ENCODE results near the gene ARHGAP18. TPM values are rescaled to one million over a fixed set of nuclear protein-coding genes. Genes with fewer than 3 reads are reported as not detected.

Gene ARHGAP18
- total RNA-seq, 1 donor from 2014 or later = 13.3 TPM

DNA sequence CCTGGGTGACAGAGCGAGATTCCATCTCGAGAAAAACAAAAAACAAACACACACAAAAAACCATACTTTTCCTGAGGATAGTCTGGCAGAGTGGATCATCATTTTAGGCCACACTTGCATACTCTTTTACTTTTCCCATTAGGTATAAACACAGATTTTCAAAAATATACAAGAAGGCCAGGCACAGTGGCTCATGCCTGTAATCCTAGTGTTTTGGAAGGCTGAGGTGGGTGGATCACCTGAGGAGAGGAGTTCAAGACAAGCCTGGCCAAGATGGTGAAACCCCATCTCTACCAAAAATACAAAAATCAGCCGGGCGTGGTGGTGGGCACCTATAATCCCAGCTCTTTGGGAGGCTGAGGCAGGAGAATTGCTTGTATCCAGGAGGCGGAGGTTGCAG lies 85.5 kb downstream of the ARHGAP18 start:
- H3K27ac Mint-ChIP-seq (ENCODE audit: unreplicated experiment) = no peak overlapping the region
- H3K9me3 Mint-ChIP-seq (ENCODE audit: unreplicated experiment) = no peaks in the 10 kb centered on the region
- TF ChIP-seq, protein P1, sequence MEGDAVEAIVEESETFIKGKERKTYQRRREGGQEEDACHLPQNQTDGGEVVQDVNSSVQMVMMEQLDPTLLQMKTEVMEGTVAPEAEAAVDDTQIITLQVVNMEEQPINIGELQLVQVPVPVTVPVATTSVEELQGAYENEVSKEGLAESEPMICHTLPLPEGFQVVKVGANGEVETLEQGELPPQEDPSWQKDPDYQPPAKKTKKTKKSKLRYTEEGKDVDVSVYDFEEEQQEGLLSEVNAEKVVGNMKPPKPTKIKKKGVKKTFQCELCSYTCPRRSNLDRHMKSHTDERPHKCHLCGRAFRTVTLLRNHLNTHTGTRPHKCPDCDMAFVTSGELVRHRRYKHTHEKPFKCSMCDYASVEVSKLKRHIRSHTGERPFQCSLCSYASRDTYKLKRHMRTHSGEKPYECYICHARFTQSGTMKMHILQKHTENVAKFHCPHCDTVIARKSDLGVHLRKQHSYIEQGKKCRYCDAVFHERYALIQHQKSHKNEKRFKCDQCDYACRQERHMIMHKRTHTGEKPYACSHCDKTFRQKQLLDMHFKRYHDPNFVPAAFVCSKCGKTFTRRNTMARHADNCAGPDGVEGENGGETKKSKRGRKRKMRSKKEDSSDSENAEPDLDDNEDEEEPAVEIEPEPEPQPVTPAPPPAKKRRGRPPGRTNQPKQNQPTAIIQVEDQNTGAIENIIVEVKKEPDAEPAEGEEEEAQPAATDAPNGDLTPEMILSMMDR (IDR thresholded peaks at IDR 0.05) = no peak

DNA sequence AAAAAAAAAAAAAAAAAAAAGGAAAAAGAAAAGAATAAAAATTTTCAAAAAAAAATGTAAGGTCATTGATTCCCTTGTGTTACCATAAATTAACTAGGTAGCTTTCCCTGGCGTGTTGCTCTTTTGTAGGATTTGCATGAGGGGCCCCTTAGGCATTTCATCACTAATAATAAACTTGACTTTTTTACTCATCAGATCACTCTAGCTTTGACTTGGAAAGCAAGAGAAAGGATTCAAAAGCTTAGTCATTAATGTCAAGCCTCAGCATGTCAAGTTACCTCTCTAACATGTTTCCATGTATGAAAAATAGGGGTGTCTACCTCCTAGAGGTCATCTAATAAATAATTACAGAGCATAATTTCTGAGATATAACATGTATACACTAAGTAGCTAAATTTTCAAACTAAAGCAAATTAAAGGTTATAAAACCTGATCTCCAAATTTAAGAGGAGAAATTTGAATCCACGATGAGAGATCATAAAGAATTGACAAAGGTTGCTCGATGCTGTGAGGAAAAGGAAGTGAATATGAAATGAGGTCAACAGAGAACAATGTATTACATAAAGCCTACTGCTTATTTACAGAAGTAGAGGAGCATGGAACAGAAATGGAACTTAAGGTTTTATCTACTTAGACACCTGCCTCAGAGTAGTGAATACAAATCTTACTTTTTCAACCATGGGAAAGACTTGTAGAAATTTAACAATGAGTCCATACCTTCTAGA lies 86.8 kb downstream of the ARHGAP18 start:
- H3K27ac Mint-ChIP-seq (ENCODE audit: unreplicated experiment) = no peak overlapping the region
- DNase-seq (ENCODE audit: extremely low spot score, unreplicated experiment) = no peak
- H3K9me3 Mint-ChIP-seq (ENCODE audit: unreplicated experiment) = no peaks in the 10 kb centered on the region
- TF ChIP-seq, protein P1 (IDR thresholded peaks at IDR 0.05) = no peak
- no peaks in the 10 kb centered on the region for H3K27me3 Mint-ChIP-seq (ENCODE audit: unreplicated experiment)
- no peak overlapping the region for H3K4me3 Mint-ChIP-seq (ENCODE audit: unreplicated experiment)
- H3K4me1 Mint-ChIP-seq (ENCODE audit: unreplicated experiment) = peaks cover 6% of the 10 kb centered on the region
- peaks cover 10% of the 10 kb centered on the region for H3K36me3 Mint-ChIP-seq (ENCODE audit: unreplicated experiment)

More for the DNA sequence above, 85.5 kb downstream of the ARHGAP18 start:
- H3K4me1 Mint-ChIP-seq (ENCODE audit: unreplicated experiment) = no peaks in the 10 kb centered on the region
- no peak for DNase-seq (ENCODE audit: extremely low spot score, unreplicated experiment)
- peaks cover 14% of the 10 kb centered on the region for H3K36me3 Mint-ChIP-seq (ENCODE audit: unreplicated experiment)
- H3K4me3 Mint-ChIP-seq (ENCODE audit: unreplicated experiment) = no peak overlapping the region
- H3K27me3 Mint-ChIP-seq (ENCODE audit: unreplicated experiment) = no peaks in the 10 kb centered on the region

DNA sequence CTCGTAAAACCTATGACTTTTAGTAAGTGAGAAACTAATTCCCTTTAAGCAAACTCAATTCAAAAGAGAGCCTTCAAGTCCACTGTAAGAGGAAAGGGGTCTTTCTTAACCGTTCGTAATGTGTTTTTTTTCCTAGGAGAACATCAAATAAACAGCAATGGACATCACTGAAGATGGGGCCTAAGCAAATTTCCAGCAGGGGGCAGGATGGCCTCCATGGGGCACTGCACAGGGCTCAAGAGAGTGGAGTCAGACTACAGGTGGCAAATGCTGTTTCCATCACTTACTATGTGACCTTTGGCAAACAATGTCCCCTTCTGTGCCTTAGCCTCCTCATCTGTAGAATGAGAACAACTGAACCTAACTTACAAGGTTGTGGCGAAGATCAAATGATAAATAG lies 88.7 kb downstream of the ARHGAP18 start:
- no peaks in the 10 kb centered on the region for H3K27me3 Mint-ChIP-seq (ENCODE audit: unreplicated experiment)
- peaks cover 8% of the 10 kb centered on the region for H3K4me1 Mint-ChIP-seq (ENCODE audit: unreplicated experiment)
- no peak for DNase-seq (ENCODE audit: extremely low spot score, unreplicated experiment)
- no peak overlapping the region for H3K27ac Mint-ChIP-seq (ENCODE audit: unreplicated experiment)
- peaks cover 9% of the 10 kb centered on the region for H3K36me3 Mint-ChIP-seq (ENCODE audit: unreplicated experiment)
- no peaks in the 10 kb centered on the region for H3K9me3 Mint-ChIP-seq (ENCODE audit: unreplicated experiment)
- no peak overlapping the region for H3K4me3 Mint-ChIP-seq (ENCODE audit: unreplicated experiment)
- TF ChIP-seq, protein P1 (IDR thresholded peaks at IDR 0.05) = peak; percentile 17

DNA sequence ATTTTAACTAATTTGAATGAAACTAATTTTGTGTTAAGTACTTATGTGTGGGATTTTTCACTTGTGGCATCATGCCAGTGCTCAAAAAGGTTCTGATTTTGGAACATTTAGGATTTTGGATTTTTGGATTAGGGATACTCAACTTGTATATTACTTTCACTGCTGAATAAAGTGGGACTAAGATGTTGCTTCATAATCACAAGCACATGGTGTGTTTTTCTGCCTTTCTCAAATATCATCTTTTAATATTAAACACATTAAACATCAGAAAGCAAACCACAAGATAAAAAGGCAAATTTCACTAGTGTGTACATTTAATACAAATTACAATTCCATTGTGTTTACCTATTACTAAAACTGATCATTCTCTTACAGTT lies 89.8 kb downstream of the ARHGAP18 start:
- Mint-ChIP-seq H3K27me3 (ENCODE audit: unreplicated experiment) (no peaks in the 10 kb centered on the region), H3K27ac (ENCODE audit: unreplicated experiment) (no peak overlapping the region), H3K4me3 (ENCODE audit: unreplicated experiment) (no peak overlapping the region), H3K4me1 (ENCODE audit: unreplicated experiment) (peaks cover 8% of the 10 kb centered on the region), H3K36me3 (ENCODE audit: unreplicated experiment) (peaks cover 9% of the 10 kb centered on the region), H3K9me3 (ENCODE audit: unreplicated experiment) (no peaks in the 10 kb centered on the region)
- TF ChIP-seq, protein P1 (IDR thresholded peaks at IDR 0.05) = no peak
- DNase-seq (ENCODE audit: extremely low spot score, unreplicated experiment) = no peak

DNA sequence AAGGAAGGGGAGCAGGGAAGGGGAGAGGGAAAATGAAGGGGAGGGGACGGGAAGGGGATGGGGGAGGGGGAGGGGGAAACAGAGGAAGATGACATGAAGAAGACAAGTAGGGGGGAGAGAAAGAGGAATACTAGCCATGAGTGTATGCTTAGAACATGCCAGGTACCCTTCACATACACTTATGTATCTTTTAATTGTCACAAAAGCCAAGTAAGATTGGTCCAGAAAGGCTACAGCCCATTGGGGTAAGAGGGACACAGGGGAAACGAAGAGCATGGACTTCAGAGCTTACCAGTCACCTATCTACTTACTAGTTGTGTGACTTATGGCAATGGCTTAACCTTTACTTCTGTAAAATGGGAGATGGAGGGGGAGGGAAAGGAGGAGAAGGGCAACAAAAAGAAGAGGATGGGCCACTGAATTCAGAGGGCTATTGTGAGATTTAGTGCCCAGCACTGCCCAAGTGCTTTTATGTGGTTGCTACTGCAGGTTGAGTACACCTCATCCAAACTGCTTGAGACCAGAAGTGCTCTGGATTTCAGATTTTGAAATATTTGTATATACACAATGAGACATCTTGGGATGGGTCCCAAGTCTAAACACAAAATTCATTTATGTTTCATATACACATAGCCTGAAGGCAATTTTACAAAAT lies 90.3 kb downstream of the ARHGAP18 start:
- no peak overlapping the region for H3K4me3 Mint-ChIP-seq (ENCODE audit: unreplicated experiment)
- peaks cover 9% of the 10 kb centered on the region for H3K36me3 Mint-ChIP-seq (ENCODE audit: unreplicated experiment)
- DNase-seq (ENCODE audit: extremely low spot score, unreplicated experiment) = no peak
- no peak overlapping the region for H3K27ac Mint-ChIP-seq (ENCODE audit: unreplicated experiment)
- H3K27me3 Mint-ChIP-seq (ENCODE audit: unreplicated experiment) = no peaks in the 10 kb centered on the region
- H3K4me1 Mint-ChIP-seq (ENCODE audit: unreplicated experiment) = peaks cover 8% of the 10 kb centered on the region
- TF ChIP-seq, protein P1 (IDR thresholded peaks at IDR 0.05) = no peak
- H3K9me3 Mint-ChIP-seq (ENCODE audit: unreplicated experiment) = no peaks in the 10 kb centered on the region
